ENCODE data around the gene HCST.

The HCST gene

GRCh38 chr19:35949131-35949530 is 46.8 kb downstream of the HCST start:
- no peak overlapping the region for H3K27ac ChIP-seq (ENCODE audit: low read depth, low read length)
- no peaks in the 10 kb centered on the region for H3K4me1 ChIP-seq (ENCODE audit: control insufficient read depth, insufficient read depth, low read length)
- H3K4me3 ChIP-seq (ENCODE audit: low read length) = no peak overlapping the region
- no peaks in the 10 kb centered on the region for H3K36me3 ChIP-seq (ENCODE audit: control insufficient read depth, insufficient read depth, low read length)
- no peaks in the 10 kb centered on the region for H3K27me3 ChIP-seq (ENCODE audit: control insufficient read depth, insufficient read depth, low read length)
- H3K9ac ChIP-seq (ENCODE audit: low read length) = no peak overlapping the region
